ENCODE measurements around the gene CFAP99. TPM values are rescaled to one million over a fixed set of nuclear protein-coding genes. Genes with fewer than 3 reads are reported as not detected.
A peak's percentile ranks its signal among the peaks of the same experiment; 100 is the strongest.

Gene CFAP99
- total RNA-seq, 1 experiment from 2014 or later: 0.33 TPM

- no peaks in the 10 kb centered on the region for H3K27me3 ChIP-seq (ENCODE audit: control insufficient read depth, insufficient read depth, low read length)
- no TSS peak for BruUV-seq (replicated peaks)
- no peak for TF ChIP-seq TCF7L2 (IDR thresholded peaks at IDR 0.05; ENCODE audit: low read depth, low read length)
- TF ChIP-seq CTCF (IDR thresholded peaks at IDR 0.05): no peak
- no peak for TF ChIP-seq POLR2AphosphoS5 (IDR thresholded peaks at IDR 0.05; ENCODE audit: low read depth, low read length)
- TF ChIP-seq REST (IDR thresholded peaks at IDR 0.05; ENCODE audit: insufficient read depth in 1 of 2, low read depth in 2 of 2, low read length in 1 of 2): no peak
- no peak for TF ChIP-seq SIN3A (IDR thresholded peaks at IDR 0.05; ENCODE audit: borderline replicate concordance, insufficient read depth, low read depth, low read length)
- intact Hi-C loops (cut with micrococcal nuclease; ENCODE audit: unreplicated experiment): no loop called here
- ChIA-PET CTCF (no interaction called here), POLR2A (no interaction called here)
- no peaks in the 10 kb centered on the region for H3K9me3 ChIP-seq (ENCODE audit: control insufficient read depth, insufficient read depth, low read depth, low read length)
- H3K4me3 ChIP-seq (ENCODE audit: low read depth in 2 of 2, low read length in 2 of 2): no peak overlapping the region
- in situ Hi-C loops (cut with HindIII; ENCODE audit: low pct_unique_long_range_greater_than_20kb, low sequenced_read_pairs): no loop called here
- H3K27ac ChIP-seq (ENCODE audit: low read length): no peak overlapping the region
- no peaks in the 10 kb centered on the region for H3K36me3 ChIP-seq (ENCODE audit: control insufficient read depth, insufficient read depth, low read length)
- DNase-seq (ENCODE audit: low read depth, low spot score): no peak
- H3K4me1 ChIP-seq (ENCODE audit: control insufficient read depth, insufficient read depth, low read length): peaks cover 13% of the 10 kb centered on the region
- peak; percentile 44 for ATAC-seq
These were observed 16.5 kb upstream of the CFAP99 start for GRCh38 chr4:2402048-2402842.

- in situ Hi-C loops (cut with HindIII; ENCODE audit: low pct_unique_long_range_greater_than_20kb, low sequenced_read_pairs): no loop called here
- TF ChIP-seq CTCF (IDR thresholded peaks at IDR 0.05) (no peak), TCF7L2 (IDR thresholded peaks at IDR 0.05; ENCODE audit: low read depth, low read length) (no peak), POLR2AphosphoS5 (IDR thresholded peaks at IDR 0.05; ENCODE audit: low read depth, low read length) (no peak), REST (IDR thresholded peaks at IDR 0.05; ENCODE audit: insufficient read depth in 1 of 2, low read depth in 2 of 2, low read length in 1 of 2) (no peak), SIN3A (IDR thresholded peaks at IDR 0.05; ENCODE audit: borderline replicate concordance, insufficient read depth, low read depth, low read length) (no peak)
- no peak overlapping the region for H3K27ac ChIP-seq (ENCODE audit: low read length)
- no peaks in the 10 kb centered on the region for H3K27me3 ChIP-seq (ENCODE audit: control insufficient read depth, insufficient read depth, low read length)
- no peaks in the 10 kb centered on the region for H3K9me3 ChIP-seq (ENCODE audit: control insufficient read depth, insufficient read depth, low read depth, low read length)
- no peak for DNase-seq (ENCODE audit: low read depth, low spot score)
- ATAC-seq: no peak
- peaks cover 13% of the 10 kb centered on the region for H3K4me1 ChIP-seq (ENCODE audit: control insufficient read depth, insufficient read depth, low read length)
- intact Hi-C loops (cut with micrococcal nuclease; ENCODE audit: unreplicated experiment): no loop called here
- no peak overlapping the region for H3K4me3 ChIP-seq (ENCODE audit: low read depth in 2 of 2, low read length in 2 of 2)
- CTCF ChIA-PET: no interaction called here
- H3K36me3 ChIP-seq (ENCODE audit: control insufficient read depth, insufficient read depth, low read length): no peaks in the 10 kb centered on the region
- BruUV-seq (replicated peaks): no TSS peak
- POLR2A ChIA-PET: no interaction called here
These were observed 15.8 kb upstream of the CFAP99 start for GRCh38 chr4:2402941-2403340.

Data from Panc1 (cell line).